Measurements from ENCODE around the gene SH3RF3.

The SH3RF3 gene

DNA sequence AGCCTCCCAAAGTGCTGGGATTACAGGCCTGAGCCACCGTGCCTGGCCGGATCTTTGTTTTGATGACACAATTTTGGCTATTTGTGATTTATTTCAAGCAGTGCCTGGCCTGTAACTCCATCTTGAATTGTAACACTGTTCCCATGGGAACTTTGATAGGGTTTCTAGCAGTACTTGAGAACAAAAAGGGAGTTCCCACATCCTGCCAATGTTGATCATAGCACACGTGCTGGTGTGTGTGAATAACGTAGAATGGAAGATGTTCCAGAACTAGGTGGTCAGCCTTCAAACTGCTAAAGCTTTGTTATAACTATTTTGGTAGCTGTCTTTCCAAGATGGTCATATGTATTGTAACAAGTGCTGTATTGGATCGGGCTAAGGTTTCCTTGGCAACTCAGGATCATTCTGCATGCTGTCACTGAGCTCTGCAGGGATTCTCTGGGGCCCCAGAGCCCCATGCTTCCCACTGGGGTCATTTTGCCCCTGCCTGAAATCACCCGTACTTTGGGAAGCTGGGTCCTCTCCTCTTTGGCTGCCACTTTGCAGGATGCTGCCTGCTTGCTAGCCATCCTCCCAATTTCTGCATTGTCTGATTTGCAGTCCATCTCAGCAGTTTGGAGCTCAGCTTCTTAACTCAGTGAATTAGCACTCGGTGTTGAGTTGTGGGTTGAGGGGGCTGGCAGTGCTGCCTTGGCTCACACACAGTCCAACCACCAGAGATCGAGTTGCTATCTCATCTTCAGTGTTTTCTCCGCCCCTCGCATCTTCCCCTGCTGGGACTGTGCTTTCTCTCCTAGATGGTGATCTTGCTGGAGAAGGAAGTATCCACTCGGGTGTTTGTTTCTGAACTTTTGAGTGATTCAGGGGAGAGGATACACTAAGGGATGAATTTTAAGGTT is 26.8 kb downstream of the SH3RF3 start:
- H2AK5ac ChIP-seq (ENCODE audit: low read depth, low read length) = no peak overlapping the region
- H3K4me3 ChIP-seq (ENCODE audit: low read length in 2 of 2) = no peak overlapping the region
- H2BK15ac ChIP-seq (ENCODE audit: low read length) = no peak overlapping the region
- no peak overlapping the region for H4K8ac ChIP-seq (ENCODE audit: low read depth, low read length)
- H3K4ac ChIP-seq (ENCODE audit: low read length) = no peak overlapping the region
- no peak overlapping the region for H3K14ac ChIP-seq (ENCODE audit: low read length)
- H3K4me1 ChIP-seq (ENCODE audit: control insufficient read depth in 2 of 2, insufficient read depth in 1 of 2, low read depth in 1 of 2, low read length in 2 of 2) = peaks cover 6 to 7% of the 10 kb centered on the region in 2 donors
- no peak overlapping the region for H2BK5ac ChIP-seq (ENCODE audit: low read length)
- peak overlapping the region; percentile 3 for H3K18ac ChIP-seq (ENCODE audit: low read length)
- no peak overlapping the region for H3K27ac ChIP-seq (replicated peaks; ENCODE audit: low read length)
- H2AFZ ChIP-seq (ENCODE audit: low read length) = peak overlapping the region; percentile 62
- no peaks in the 10 kb centered on the region for H3K36me3 ChIP-seq (replicated peaks in 1 of 2; ENCODE audit: control insufficient read depth in 2 of 2, insufficient read depth in 2 of 2, low read length in 2 of 2)
- H2BK12ac ChIP-seq (ENCODE audit: low read length) = peak overlapping the region; percentile 14
- H3K9me3 ChIP-seq (replicated peaks in 1 of 2; ENCODE audit: control insufficient read depth in 2 of 2, insufficient read depth in 1 of 2, low read depth in 1 of 2, low read length in 2 of 2) = no peaks in the 10 kb centered on the region
- H3K27me3 ChIP-seq (ENCODE audit: control insufficient read depth in 3 of 3, insufficient read depth in 3 of 3, low read depth in 1 of 3, low read length in 3 of 3) = no peaks in the 10 kb centered on the region
- no peak overlapping the region for H3K9ac ChIP-seq (ENCODE audit: low read depth, low read length, poor library complexity)
- DNase-seq (ENCODE audit: low spot score) = no peak
- no peaks in the 10 kb centered on the region for H3K79me1 ChIP-seq (ENCODE audit: low read depth, low read length)
- no CpG with 5 or more reads among the region's 11 CpGs for WGBS, 2 donors (ENCODE audit: extremely low coverage in 2 of 2, insufficient read length in 2 of 2, insufficient replicate concordance in 1 of 2)
- no peak overlapping the region for H2BK120ac ChIP-seq (ENCODE audit: low read depth, low read length)
- no peak overlapping the region for H3K4me2 ChIP-seq (ENCODE audit: insufficient read depth, low read length, poor library complexity, severe bottlenecking)
- H4K91ac ChIP-seq (ENCODE audit: low read depth, low read length, poor library complexity) = no peak overlapping the region
- H3K23ac ChIP-seq (ENCODE audit: low read depth, low read length, poor library complexity) = no peak overlapping the region

DNA sequence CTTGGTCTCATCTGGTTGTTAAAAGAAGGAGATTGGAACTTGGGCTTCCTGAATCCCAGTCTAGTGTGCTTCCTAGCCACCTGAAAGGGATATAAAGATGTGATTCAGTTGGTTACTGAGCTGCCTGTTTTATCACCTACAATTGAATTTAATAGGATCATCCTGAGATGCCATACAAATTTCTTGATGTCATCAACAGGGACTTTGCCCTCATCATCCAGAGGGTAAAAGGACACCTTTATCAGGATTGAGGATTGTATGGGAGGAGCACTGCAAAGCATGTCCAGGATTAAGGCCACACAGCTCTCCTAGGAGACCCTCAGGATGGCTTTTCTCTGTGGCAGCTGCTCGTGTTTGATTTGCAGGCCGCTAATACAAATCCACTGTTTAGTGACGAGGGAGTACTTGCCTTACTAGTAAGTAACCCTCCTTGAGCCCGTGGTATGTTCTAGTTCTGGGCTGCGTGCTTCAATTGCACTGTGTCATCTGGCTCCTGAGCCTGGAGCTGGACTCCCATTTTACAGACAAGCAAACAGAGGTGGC is 28.6 kb downstream of the SH3RF3 start:
- Histone ChIP-seq H3K14ac (ENCODE audit: low read length) (no peak overlapping the region), H3K4me1 (ENCODE audit: control insufficient read depth in 2 of 2, insufficient read depth in 1 of 2, low read depth in 1 of 2, low read length in 2 of 2) (peaks cover 6 to 7% of the 10 kb centered on the region in 2 donors), H4K91ac (ENCODE audit: low read depth, low read length, poor library complexity) (no peak overlapping the region), H3K79me1 (ENCODE audit: low read depth, low read length) (no peaks in the 10 kb centered on the region), H3K27me3 (ENCODE audit: control insufficient read depth in 3 of 3, insufficient read depth in 3 of 3, low read depth in 1 of 3, low read length in 3 of 3) (no peaks in the 10 kb centered on the region), H2AK5ac (ENCODE audit: low read depth, low read length) (no peak overlapping the region), H3K4ac (ENCODE audit: low read length) (no peak overlapping the region), H3K27ac (replicated peaks; ENCODE audit: low read length) (no peak overlapping the region), H3K18ac (ENCODE audit: low read length) (no peak overlapping the region), H3K4me3 (ENCODE audit: low read length in 2 of 2) (no peak overlapping the region), H2AFZ (ENCODE audit: low read length) (no peak overlapping the region), H3K9ac (ENCODE audit: low read depth, low read length, poor library complexity) (no peak overlapping the region), H2BK120ac (ENCODE audit: low read depth, low read length) (no peak overlapping the region), H4K8ac (ENCODE audit: low read depth, low read length) (no peak overlapping the region), H3K23ac (ENCODE audit: low read depth, low read length, poor library complexity) (no peak overlapping the region), H3K9me3 (replicated peaks in 1 of 2; ENCODE audit: control insufficient read depth in 2 of 2, insufficient read depth in 1 of 2, low read depth in 1 of 2, low read length in 2 of 2) (no peaks in the 10 kb centered on the region), H2BK12ac (ENCODE audit: low read length) (no peak overlapping the region), H2BK5ac (ENCODE audit: low read length) (no peak overlapping the region), H2BK15ac (ENCODE audit: low read length) (no peak overlapping the region), H3K36me3 (replicated peaks in 1 of 2; ENCODE audit: control insufficient read depth in 2 of 2, insufficient read depth in 2 of 2, low read length in 2 of 2) (no peaks in the 10 kb centered on the region), H3K4me2 (ENCODE audit: insufficient read depth, low read length, poor library complexity, severe bottlenecking) (no peak overlapping the region)
- no CpG with 5 or more reads among the region's 5 CpGs for WGBS, 2 donors (ENCODE audit: extremely low coverage in 2 of 2, insufficient read length in 2 of 2, insufficient replicate concordance in 1 of 2)
- no peak for DNase-seq (ENCODE audit: low spot score)

DNA sequence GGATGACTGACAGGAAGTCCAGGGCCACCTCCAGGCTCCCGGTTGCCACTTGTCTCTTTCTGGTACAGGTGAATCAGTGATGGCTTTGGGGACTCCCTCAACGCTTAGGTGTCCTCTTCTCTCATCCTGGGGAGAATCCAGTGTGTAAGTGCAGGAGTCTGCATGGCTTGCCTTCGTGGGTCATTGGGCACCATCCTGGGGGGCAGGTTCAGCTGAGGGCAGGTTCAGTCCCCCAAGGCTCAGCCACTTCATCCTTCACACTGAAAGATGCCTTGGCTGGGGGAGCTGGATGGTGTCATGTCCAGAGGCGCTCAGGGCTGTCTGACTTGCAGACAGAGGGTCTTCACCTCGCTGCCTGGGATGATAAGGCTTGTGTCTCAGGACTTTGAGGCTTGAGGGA is 29.2 kb downstream of the SH3RF3 start:
- no CpG with 5 or more reads among the region's 5 CpGs for WGBS, 2 donors (ENCODE audit: extremely low coverage in 2 of 2, insufficient read length in 2 of 2, insufficient replicate concordance in 1 of 2)
- H2BK12ac ChIP-seq (ENCODE audit: low read length) = no peak overlapping the region

DNA sequence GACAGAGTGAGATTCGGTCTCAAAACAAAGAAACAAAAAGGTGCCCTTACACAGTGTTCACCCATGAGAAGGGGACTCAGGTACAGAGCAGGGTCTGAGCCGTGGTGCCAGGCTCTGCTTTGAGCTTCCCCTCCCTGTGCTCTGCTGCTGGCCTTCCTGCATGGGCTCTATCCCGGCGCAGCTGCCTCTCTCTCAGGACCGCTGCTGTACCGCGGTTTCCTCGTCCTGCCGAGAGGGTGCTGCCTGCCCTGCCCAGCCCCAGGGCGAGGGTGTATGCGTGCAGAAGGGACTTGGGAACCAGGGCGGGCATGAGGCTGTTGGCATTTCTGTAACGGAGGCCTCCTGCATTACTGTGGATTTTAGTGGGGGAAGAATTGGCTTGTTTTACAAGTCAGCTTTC is 30.1 kb downstream of the SH3RF3 start:
- Histone ChIP-seq H3K9ac (ENCODE audit: low read depth, low read length, poor library complexity) (no peak overlapping the region), H3K27ac (replicated peaks; ENCODE audit: low read length) (no peak overlapping the region), H3K18ac (ENCODE audit: low read length) (no peak overlapping the region), H4K91ac (ENCODE audit: low read depth, low read length, poor library complexity) (no peak overlapping the region), H3K4ac (ENCODE audit: low read length) (no peak overlapping the region), H3K23ac (ENCODE audit: low read depth, low read length, poor library complexity) (no peak overlapping the region), H2AK5ac (ENCODE audit: low read depth, low read length) (no peak overlapping the region), H3K4me2 (ENCODE audit: insufficient read depth, low read length, poor library complexity, severe bottlenecking) (no peak overlapping the region), H3K14ac (ENCODE audit: low read length) (no peak overlapping the region), H2BK120ac (ENCODE audit: low read depth, low read length) (no peak overlapping the region), H3K4me1 (ENCODE audit: control insufficient read depth in 2 of 2, insufficient read depth in 1 of 2, low read depth in 1 of 2, low read length in 2 of 2) (peaks cover 6 to 7% of the 10 kb centered on the region in 2 donors), H3K36me3 (replicated peaks in 1 of 2; ENCODE audit: control insufficient read depth in 2 of 2, insufficient read depth in 2 of 2, low read length in 2 of 2) (no peaks in the 10 kb centered on the region), H3K9me3 (replicated peaks in 1 of 2; ENCODE audit: control insufficient read depth in 2 of 2, insufficient read depth in 1 of 2, low read depth in 1 of 2, low read length in 2 of 2) (no peaks in the 10 kb centered on the region), H2BK5ac (ENCODE audit: low read length) (no peak overlapping the region), H2BK15ac (ENCODE audit: low read length) (no peak overlapping the region), H4K8ac (ENCODE audit: low read depth, low read length) (no peak overlapping the region), H3K27me3 (ENCODE audit: control insufficient read depth in 3 of 3, insufficient read depth in 3 of 3, low read depth in 1 of 3, low read length in 3 of 3) (no peaks in the 10 kb centered on the region), H2BK12ac (ENCODE audit: low read length) (no peak overlapping the region), H3K79me1 (ENCODE audit: low read depth, low read length) (no peaks in the 10 kb centered on the region), H2AFZ (ENCODE audit: low read length) (no peak overlapping the region), H3K4me3 (ENCODE audit: low read length in 2 of 2) (no peak overlapping the region)
- WGBS, 2 donors (ENCODE audit: extremely low coverage in 2 of 2, insufficient read length in 2 of 2, insufficient replicate concordance in 1 of 2) = no CpG with 5 or more reads among the region's 13 CpGs
- no peak for DNase-seq (ENCODE audit: low spot score)

More for the DNA sequence above, 29.2 kb downstream of the SH3RF3 start:
- Histone ChIP-seq H4K8ac (ENCODE audit: low read depth, low read length) (no peak overlapping the region), H2BK120ac (ENCODE audit: low read depth, low read length) (no peak overlapping the region), H4K91ac (ENCODE audit: low read depth, low read length, poor library complexity) (no peak overlapping the region), H2AFZ (ENCODE audit: low read length) (no peak overlapping the region), H3K23ac (ENCODE audit: low read depth, low read length, poor library complexity) (no peak overlapping the region), H3K79me1 (ENCODE audit: low read depth, low read length) (no peaks in the 10 kb centered on the region), H3K4me3 (ENCODE audit: low read length in 2 of 2) (no peak overlapping the region), H2AK5ac (ENCODE audit: low read depth, low read length) (no peak overlapping the region), H3K4me2 (ENCODE audit: insufficient read depth, low read length, poor library complexity, severe bottlenecking) (no peak overlapping the region), H2BK5ac (ENCODE audit: low read length) (no peak overlapping the region), H3K9ac (ENCODE audit: low read depth, low read length, poor library complexity) (no peak overlapping the region), H3K4me1 (ENCODE audit: control insufficient read depth in 2 of 2, insufficient read depth in 1 of 2, low read depth in 1 of 2, low read length in 2 of 2) (peaks cover 6 to 7% of the 10 kb centered on the region in 2 donors), H2BK15ac (ENCODE audit: low read length) (no peak overlapping the region), H3K4ac (ENCODE audit: low read length) (no peak overlapping the region), H3K27me3 (ENCODE audit: control insufficient read depth in 3 of 3, insufficient read depth in 3 of 3, low read depth in 1 of 3, low read length in 3 of 3) (no peaks in the 10 kb centered on the region), H3K36me3 (replicated peaks in 1 of 2; ENCODE audit: control insufficient read depth in 2 of 2, insufficient read depth in 2 of 2, low read length in 2 of 2) (no peaks in the 10 kb centered on the region), H3K14ac (ENCODE audit: low read length) (no peak overlapping the region), H3K18ac (ENCODE audit: low read length) (no peak overlapping the region), H3K27ac (replicated peaks; ENCODE audit: low read length) (no peak overlapping the region), H3K9me3 (replicated peaks in 1 of 2; ENCODE audit: control insufficient read depth in 2 of 2, insufficient read depth in 1 of 2, low read depth in 1 of 2, low read length in 2 of 2) (no peaks in the 10 kb centered on the region)
- no peak for DNase-seq (ENCODE audit: low spot score)
